WTC11 (cell line): ENCODE results near the gene CACNG7. TPM values are rescaled to one million over a fixed set of nuclear protein-coding genes. Genes with fewer than 3 reads are reported as not detected.

Experiments used
- ATAC-seq: fragments of 200-7000 bp; cut with Tn5 transposase; 2 replicates; pipeline ENCODE4 v1.10.0; 2021; ENCODE audit warnings: mild to moderate bottlenecking, moderate library complexity
- CTCF ChIA-PET: fragments of 300-600 bp; sonication (Branson Sonifier 250); formaldehyde crosslinking; loops from one replicate; lab custom pipeline; 2021; ENCODE audit warnings: antibody characterized with exemption; lab: Charles Lee
- POLR2A ChIA-PET: fragments of 350-600 bp; sonication (Branson Sonifier 250); formaldehyde crosslinking; loops from one replicate; lab custom pipeline; 2021; ENCODE audit warnings: antibody characterized with exemption; lab: Charles Lee
- DNase-seq: peaks from one replicate; pipeline ENCODE4 v3.0.0; 2021; ENCODE audit warnings: low spot score
- H3K27ac Mint-ChIP-seq: 2 replicates; pipeline ENCODE4 v1.8.0; 2021; ENCODE audit warnings: mixed read lengths
- H3K27me3 Mint-ChIP-seq: 2 replicates; pipeline ENCODE4 v1.8.0; 2021; ENCODE audit warnings: low read depth, mild to moderate bottlenecking, moderate library complexity, mixed read lengths
- H3K36me3 Mint-ChIP-seq: 2 replicates; pipeline ENCODE4 v1.8.0; 2021; ENCODE audit warnings: mixed read lengths
- H3K4me1 Mint-ChIP-seq: 2 replicates; pipeline ENCODE4 v1.8.0; 2022; ENCODE audit warnings: mixed read lengths
- H3K4me3 Mint-ChIP-seq: 2 replicates; pipeline ENCODE4 v1.8.0; 2021; ENCODE audit warnings: mild to moderate bottlenecking, moderate library complexity, mixed read lengths
- H3K9me3 Mint-ChIP-seq: 2 replicates; pipeline ENCODE4 v1.8.0; 2021; ENCODE audit warnings: mixed read lengths
- AR ChIP-seq: fragments of 250-450 bp; sonication (Bioruptor Pico); IDR thresholded peaks from 2 replicates; pipeline ENCODE4 v1.9.0; 2021; ENCODE audit warnings: mild to moderate bottlenecking
- ATF1 ChIP-seq: sonication (generic); formaldehyde crosslinking; IDR thresholded peaks from 2 replicates; pipeline ENCODE4 v1.8.1; 2023; ENCODE audit warnings: mild to moderate bottlenecking, moderate library complexity, missing genetic modification reagents
- CREB1 ChIP-seq: sonication (generic); formaldehyde crosslinking; IDR thresholded peaks from 2 replicates; pipeline ENCODE4 v1.8.0; 2023; ENCODE audit warnings: mild to moderate bottlenecking, missing genetic modification reagents
- CREM ChIP-seq: sonication (generic); formaldehyde crosslinking; IDR thresholded peaks from 2 replicates; pipeline ENCODE4 v1.8.1; 2022; ENCODE audit warnings: mild to moderate bottlenecking, missing genetic modification reagents, moderate library complexity
- MLX ChIP-seq: sonication (generic); formaldehyde crosslinking; IDR thresholded peaks from 2 replicates; pipeline ENCODE4 v1.8.1; 2023; ENCODE audit warnings: mild to moderate bottlenecking, missing genetic modification reagents, moderate library complexity
- NFATC4 ChIP-seq: fragments of 250-450 bp; sonication (Bioruptor Pico); IDR thresholded peaks from 2 replicates; pipeline ENCODE4 v1.9.0; 2021; ENCODE audit warnings: mild to moderate bottlenecking
- NFE2L1 ChIP-seq: sonication (generic); formaldehyde crosslinking; IDR thresholded peaks from 2 replicates; pipeline ENCODE4 v1.8.1; 2023; ENCODE audit warnings: missing genetic modification reagents
- NR1H2 ChIP-seq: sonication (generic); formaldehyde crosslinking; IDR thresholded peaks from 2 replicates; pipeline ENCODE4 v1.9.0; 2021; ENCODE audit warnings: mild to moderate bottlenecking, moderate library complexity, missing genetic modification reagents
- SMAD3 ChIP-seq: sonication (generic); formaldehyde crosslinking; IDR thresholded peaks from 2 replicates; pipeline ENCODE4 v1.8.0; 2022; ENCODE audit warnings: missing genetic modification reagents, mild to moderate bottlenecking, borderline replicate concordance
- TEAD1 ChIP-seq: sonication (generic); formaldehyde crosslinking; IDR thresholded peaks from 2 replicates; pipeline ENCODE4 v1.8.0; 2022; ENCODE audit warnings: mild to moderate bottlenecking, missing genetic modification reagents
- ZBTB43 ChIP-seq: sonication (generic); formaldehyde crosslinking; IDR thresholded peaks from 2 replicates; pipeline ENCODE4 v1.8.1; 2023; ENCODE audit warnings: mild to moderate bottlenecking, missing genetic modification reagents
- ZMAT4 ChIP-seq: fragments of 250-450 bp; sonication (Bioruptor Pico); IDR thresholded peaks from 2 replicates; pipeline ENCODE4 v1.9.0; 2021; ENCODE audit warnings: mild to moderate bottlenecking
- ZNF219 ChIP-seq: sonication (generic); formaldehyde crosslinking; IDR thresholded peaks from 2 replicates; pipeline ENCODE4 v1.8.0; 2023; ENCODE audit warnings: missing genetic modification reagents, mild to moderate bottlenecking, borderline replicate concordance
- ZNF232 ChIP-seq: sonication (generic); formaldehyde crosslinking; IDR thresholded peaks from 2 replicates; pipeline ENCODE4 v1.8.0; 2022; ENCODE audit warnings: mild to moderate bottlenecking, missing genetic modification reagents
- ZNF317 ChIP-seq: sonication (generic); formaldehyde crosslinking; IDR thresholded peaks from 2 replicates; pipeline ENCODE4 v1.8.1; 2023; ENCODE audit warnings: low read depth, mild to moderate bottlenecking, moderate library complexity, missing genetic modification reagents, borderline replicate concordance
- ZNF396 ChIP-seq: fragments of 250-450 bp; sonication (Bioruptor Pico); IDR thresholded peaks from 2 replicates; pipeline ENCODE4 v1.8.0; 2021; ENCODE audit warnings: mild to moderate bottlenecking, moderate library complexity, borderline replicate concordance
- ZNF423 ChIP-seq: fragments of 250-450 bp; sonication (Bioruptor Pico); IDR thresholded peaks from 2 replicates; pipeline ENCODE4 v2.1.2; 2022; ENCODE audit warnings: mild to moderate bottlenecking, moderate library complexity
- ZNF532 ChIP-seq: fragments of 250-450 bp; sonication (Bioruptor Pico); IDR thresholded peaks from 2 replicates; pipeline ENCODE4 v1.9.0; 2021; ENCODE audit warnings: mild to moderate bottlenecking, borderline replicate concordance
- ZSCAN18 ChIP-seq: fragments of 250-450 bp; sonication (Bioruptor Pico); IDR thresholded peaks from 2 replicates; pipeline ENCODE4 v2.1.2; 2022; ENCODE audit warnings: mild to moderate bottlenecking, moderate library complexity
- total RNA-seq: library from RNA; stranded (reverse); gene quantifications from 3 replicates; pipeline ENCODE4 v1.2.3, GENCODE V29; 2021

The CACNG7 gene
- total RNA-seq, 1 experiment from 2014 or later, result 33.3 TPM

- TF ChIP-seq NFE2L1, result no peak
Measured at GRCh38 chr19:53957448-53958167, 48.5 kb downstream of the CACNG7 start (continued).

- POLR2A ChIA-PET, result interaction anchor here (0.7 to 1.6 kb wide), 2 partner anchors 16 to 20 kb away, joined by 3 to 8 read pairs; no protein-coding TSS in a partner anchor
- CTCF ChIA-PET, result interaction anchor here (0.8 to 6.4 kb wide), 7 partner anchors 11 to 76 kb away, joined by 3 to 38 read pairs (median 10); partner anchors contain the start of gene PRKCG
- Mint-ChIP-seq H3K27ac (peak overlapping the region; percentile 77), H3K9me3 (no peaks in the 10 kb centered on the region), H3K36me3 (no peaks in the 10 kb centered on the region), H3K4me3 (peak overlapping the region; percentile 79), H3K4me1 (peaks cover 49% of the 10 kb centered on the region), H3K27me3 (no peaks in the 10 kb centered on the region; the same call in 1 of the 2 replicates)
- peak; percentile 85 for DNase-seq
- peak; percentile 27 for ATAC-seq
- TF ChIP-seq ZNF317, result no peak
- no peak for TF ChIP-seq ZBTB43 (CRISPR knock-in tag)
- no peak for TF ChIP-seq ATF1
- no peak for TF ChIP-seq TEAD1 (CRISPR knock-in tag)
- TF ChIP-seq SMAD3 (CRISPR knock-in tag), result no peak
- no peak for TF ChIP-seq ZNF396 (CRISPR knock-in tag)
- no peak for TF ChIP-seq ZSCAN18 (CRISPR knock-in tag)
- no peak for TF ChIP-seq AR (CRISPR knock-in tag)
- TF ChIP-seq NFATC4 (CRISPR knock-in tag), result no peak
- no peak for TF ChIP-seq ZNF232 (CRISPR knock-in tag)
- TF ChIP-seq ZNF219, result no peak
- no peak for TF ChIP-seq ZNF423 (CRISPR knock-in tag)
- TF ChIP-seq NR1H2, result no peak
- TF ChIP-seq CREB1 (CRISPR knock-in tag), result no peak
- TF ChIP-seq ZNF532 (CRISPR knock-in tag), result no peak
- TF ChIP-seq MLX, result no peak
- no peak for TF ChIP-seq CREM (CRISPR knock-in tag)
- no peak for TF ChIP-seq ZMAT4 (CRISPR knock-in tag)
Measured at GRCh38 chr19:53958168-53958571, 49.1 kb downstream of the CACNG7 start.
